ENCODE measurements around the gene BNIP3. TPM values are rescaled to one million over a fixed set of nuclear protein-coding genes. Genes with fewer than 3 reads are reported as not detected.
A peak's percentile ranks its signal among the peaks of the same experiment; 100 is the strongest.

Gene BNIP3
- total RNA-seq, 3 donors from 2014 or later = 2.5 to 25.8 (median 5.6) TPM

DNA sequence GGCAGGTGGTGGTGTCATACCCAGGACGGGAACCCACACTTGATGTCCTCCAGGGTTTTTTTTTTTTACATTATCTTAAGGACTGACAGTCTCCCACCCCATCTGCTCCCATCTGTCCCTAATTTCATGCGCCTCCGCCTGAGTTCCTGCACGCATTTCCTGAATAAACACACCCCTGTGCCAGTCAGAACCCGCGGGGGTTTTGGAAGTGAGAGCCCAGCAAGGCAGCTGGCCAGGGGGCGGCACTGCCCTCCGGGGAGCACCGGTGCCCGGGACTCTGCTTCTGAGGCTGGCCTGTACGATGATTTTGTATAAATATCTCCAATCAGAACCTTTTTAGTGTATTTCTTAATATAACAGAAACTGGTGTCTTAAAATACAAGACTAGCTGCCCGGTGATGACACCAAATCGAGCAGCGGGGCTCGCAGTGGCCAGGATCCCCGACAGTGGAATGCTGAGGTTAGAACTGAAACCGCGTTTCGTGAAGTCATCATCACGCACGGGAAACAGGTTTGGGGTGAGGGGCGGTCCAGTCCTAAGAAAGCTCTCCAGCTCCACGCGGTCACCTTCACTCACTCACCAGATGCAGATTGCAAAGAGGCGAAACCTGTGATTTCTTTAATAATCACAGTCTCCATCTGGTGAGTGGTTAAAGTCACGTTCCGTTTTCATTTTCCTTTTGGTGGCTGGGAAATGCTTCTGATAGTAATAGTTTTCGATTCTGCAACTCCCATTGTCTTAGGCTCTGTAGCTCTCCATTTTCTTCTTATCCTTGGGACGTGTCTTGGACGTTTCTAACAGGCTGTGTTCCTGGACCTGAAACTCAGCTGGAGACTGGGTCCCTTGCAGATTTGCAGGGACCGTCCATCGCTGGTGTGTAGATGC is 19.7 kb downstream of the BNIP3 start:
- Histone ChIP-seq H3K36me3 (ENCODE audit: low read depth) (no peaks in the 10 kb centered on the region), H3K4me1 (ENCODE audit: low read depth) (no peaks in the 10 kb centered on the region), H3K9me3 (no peaks in the 10 kb centered on the region), H3K4me3 (no peak overlapping the region)
- intact Hi-C loops (cut with DNase I, micrococcal nuclease) = no loop called here
- ATAC-seq = no peak
- no peak for DNase-seq
- TF ChIP-seq, protein P1, sequence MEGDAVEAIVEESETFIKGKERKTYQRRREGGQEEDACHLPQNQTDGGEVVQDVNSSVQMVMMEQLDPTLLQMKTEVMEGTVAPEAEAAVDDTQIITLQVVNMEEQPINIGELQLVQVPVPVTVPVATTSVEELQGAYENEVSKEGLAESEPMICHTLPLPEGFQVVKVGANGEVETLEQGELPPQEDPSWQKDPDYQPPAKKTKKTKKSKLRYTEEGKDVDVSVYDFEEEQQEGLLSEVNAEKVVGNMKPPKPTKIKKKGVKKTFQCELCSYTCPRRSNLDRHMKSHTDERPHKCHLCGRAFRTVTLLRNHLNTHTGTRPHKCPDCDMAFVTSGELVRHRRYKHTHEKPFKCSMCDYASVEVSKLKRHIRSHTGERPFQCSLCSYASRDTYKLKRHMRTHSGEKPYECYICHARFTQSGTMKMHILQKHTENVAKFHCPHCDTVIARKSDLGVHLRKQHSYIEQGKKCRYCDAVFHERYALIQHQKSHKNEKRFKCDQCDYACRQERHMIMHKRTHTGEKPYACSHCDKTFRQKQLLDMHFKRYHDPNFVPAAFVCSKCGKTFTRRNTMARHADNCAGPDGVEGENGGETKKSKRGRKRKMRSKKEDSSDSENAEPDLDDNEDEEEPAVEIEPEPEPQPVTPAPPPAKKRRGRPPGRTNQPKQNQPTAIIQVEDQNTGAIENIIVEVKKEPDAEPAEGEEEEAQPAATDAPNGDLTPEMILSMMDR (IDR thresholded peaks at IDR 0.05) = no peak

DNA sequence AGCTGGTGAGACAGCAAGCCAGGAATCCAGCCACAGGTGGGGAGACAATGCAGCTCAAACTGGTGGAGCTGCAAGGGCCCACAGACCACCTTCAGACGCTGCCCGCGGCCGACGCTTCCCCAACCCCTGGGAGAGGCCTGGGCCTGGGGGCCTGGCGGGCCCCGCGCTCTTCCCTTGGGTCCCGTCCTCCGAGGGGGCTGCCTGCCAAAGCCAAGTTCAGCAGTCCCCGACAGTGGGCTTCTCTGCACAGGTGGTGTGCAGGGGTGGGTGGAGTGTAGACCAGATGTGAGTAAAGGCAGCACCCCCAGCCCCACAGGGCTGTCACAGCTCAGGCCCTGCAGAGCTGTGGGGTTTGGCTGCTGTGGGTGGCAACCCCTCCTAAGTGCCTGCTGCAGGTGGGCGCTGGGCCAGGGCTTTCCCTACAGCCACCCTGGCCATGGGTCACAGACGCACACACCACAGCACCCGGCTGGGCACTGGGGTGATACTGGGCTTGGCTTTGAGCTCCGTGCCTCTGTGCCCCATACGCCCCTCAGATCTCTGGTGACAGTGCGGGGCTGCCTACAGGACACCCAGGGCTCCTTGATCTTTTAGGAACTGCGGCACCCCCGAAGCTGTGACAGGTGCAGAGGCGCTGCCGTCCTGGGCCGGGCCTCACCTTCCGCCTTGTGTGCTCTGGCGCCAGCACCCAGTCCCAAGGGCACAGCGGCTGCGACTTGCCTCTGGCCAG is 20.5 kb downstream of the BNIP3 start:
- DNase-seq = no peak
- intact Hi-C loops (cut with DNase I, micrococcal nuclease) = no loop called here
- peak; percentile 25 for ATAC-seq
- TF ChIP-seq, protein P1 (IDR thresholded peaks at IDR 0.05) = no peak
- H3K4me3 ChIP-seq = no peak overlapping the region
- no peaks in the 10 kb centered on the region for H3K36me3 ChIP-seq (ENCODE audit: low read depth)
- no peaks in the 10 kb centered on the region for H3K9me3 ChIP-seq
- H3K4me1 ChIP-seq (ENCODE audit: low read depth) = no peaks in the 10 kb centered on the region

DNA sequence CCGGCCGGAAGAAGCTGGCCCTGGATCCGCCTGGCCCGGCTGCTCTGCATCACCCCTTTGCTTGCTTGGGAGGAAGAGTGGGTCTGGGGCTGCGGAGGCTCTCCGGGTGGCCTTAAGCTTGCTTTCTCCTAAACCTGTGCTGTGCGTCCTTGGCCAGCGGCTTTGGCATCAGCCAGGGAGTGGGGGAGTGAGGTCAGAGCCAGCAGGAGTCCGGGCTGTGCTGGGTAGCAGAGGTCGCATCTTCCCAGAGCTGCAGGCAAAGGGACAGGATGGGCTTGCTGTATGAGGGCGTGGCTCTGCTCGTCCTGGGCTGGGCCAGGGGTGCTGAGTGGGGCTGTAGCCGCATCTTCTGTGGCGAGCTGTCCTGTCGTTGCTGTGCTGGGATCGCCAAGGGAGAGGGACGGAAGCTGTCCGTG is 21.1 kb downstream of the BNIP3 start:
- peak; percentile 23 for ATAC-seq
- no peaks in the 10 kb centered on the region for H3K9me3 ChIP-seq
- no peak overlapping the region for H3K4me3 ChIP-seq
- H3K36me3 ChIP-seq (ENCODE audit: low read depth) = peaks cover 4% of the 10 kb centered on the region
- TF ChIP-seq, protein P1 (IDR thresholded peaks at IDR 0.05) = no peak
- H3K4me1 ChIP-seq (ENCODE audit: low read depth) = no peaks in the 10 kb centered on the region
- intact Hi-C loops (cut with DNase I, micrococcal nuclease) = no loop called here
- DNase-seq = no peak

DNA sequence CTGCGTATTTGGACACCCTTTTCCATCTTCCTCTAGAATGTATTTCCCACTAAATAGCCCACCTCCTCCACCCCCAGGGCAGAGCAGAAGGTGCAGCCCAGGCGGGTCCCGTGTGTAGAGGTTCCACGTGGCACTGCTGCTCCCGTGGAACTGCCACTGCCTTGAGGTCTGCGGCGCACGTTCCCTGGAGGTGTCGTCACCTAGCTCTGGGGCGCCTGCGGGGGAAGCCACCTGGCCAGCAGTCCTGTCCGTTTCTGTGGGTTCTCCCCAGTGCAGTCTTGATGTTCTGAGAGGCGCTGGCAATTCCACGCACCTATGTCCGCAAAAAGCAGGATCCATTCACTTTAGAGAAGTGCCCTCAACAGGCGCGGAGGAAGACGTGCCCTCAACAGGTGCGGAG is 21.9 kb downstream of the BNIP3 start:
- H3K36me3 ChIP-seq (ENCODE audit: low read depth) = peaks cover 6% of the 10 kb centered on the region
- no peak for DNase-seq

DNA sequence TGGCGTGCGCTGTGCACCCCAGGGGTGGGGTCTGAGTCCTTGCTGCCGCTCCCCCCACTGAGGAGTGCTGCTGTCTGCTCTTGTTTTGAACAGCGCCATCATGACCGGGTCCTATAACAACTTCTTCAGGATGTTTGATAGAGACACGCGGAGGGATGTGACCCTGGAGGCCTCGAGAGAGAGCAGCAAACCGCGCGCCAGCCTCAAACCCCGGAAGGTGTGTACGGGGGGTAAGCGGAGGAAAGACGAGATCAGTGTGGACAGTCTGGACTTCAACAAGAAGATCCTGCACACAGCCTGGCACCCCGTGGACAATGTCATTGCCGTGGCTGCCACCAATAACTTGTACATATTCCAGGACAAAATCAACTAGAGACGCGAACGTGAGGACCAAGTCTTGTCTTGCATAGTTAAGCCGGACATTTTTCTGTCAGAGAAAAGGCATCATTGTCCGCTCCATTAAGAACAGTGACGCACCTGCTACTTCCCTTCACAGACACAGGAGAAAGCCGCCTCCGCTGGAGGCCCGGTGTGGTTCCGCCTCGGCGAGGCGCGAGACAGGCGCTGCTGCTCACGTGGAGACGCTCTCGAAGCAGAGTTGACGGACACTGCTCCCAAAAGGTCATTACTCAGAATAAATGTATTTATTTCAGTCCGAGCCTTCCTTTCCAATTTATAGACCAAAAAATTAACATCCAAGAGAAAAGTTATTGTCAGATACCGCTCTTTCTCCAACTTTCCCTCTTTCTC is 26.0 kb downstream of the BNIP3 start:
- H3K36me3 ChIP-seq (ENCODE audit: low read depth) = peaks cover 10% of the 10 kb centered on the region
- no peak for DNase-seq
- ATAC-seq = no peak
- H3K4me3 ChIP-seq = no peak overlapping the region
- no peaks in the 10 kb centered on the region for H3K9me3 ChIP-seq
- intact Hi-C loops (cut with DNase I, micrococcal nuclease) = no loop called here
- no peaks in the 10 kb centered on the region for H3K4me1 ChIP-seq (ENCODE audit: low read depth)
- TF ChIP-seq, protein P1 (IDR thresholded peaks at IDR 0.05) = no peak

More for the DNA sequence above, 21.9 kb downstream of the BNIP3 start:
- H3K9me3 ChIP-seq = no peaks in the 10 kb centered on the region
- no peak overlapping the region for H3K4me3 ChIP-seq
- TF ChIP-seq, protein P1 (IDR thresholded peaks at IDR 0.05) = no peak
- ATAC-seq = no peak
- intact Hi-C loops (cut with DNase I, micrococcal nuclease) = no loop called here
- no peaks in the 10 kb centered on the region for H3K4me1 ChIP-seq (ENCODE audit: low read depth)
